ENCODE data around the gene SORCS2. TPM values are rescaled to one million over a fixed set of nuclear protein-coding genes. Genes with fewer than 3 reads are reported as not detected.

The SORCS2 gene
- total and polyA plus RNA-seq, 2 of the 8 experiments (the other 6 are each of a cell fraction or from before 2014, with no cell fraction given) = 0.36 to 1.8 TPM

- Histone ChIP-seq H4K91ac (replicated peaks; ENCODE audit: insufficient read length, low read length) (no peak overlapping the region), H3K4ac (replicated peaks; ENCODE audit: insufficient read length, low read depth, low read length) (no peak overlapping the region), H2AK5ac (ENCODE audit: low read depth, low read length) (no peak overlapping the region), H3K9me3 (ENCODE audit: insufficient read depth in 2 of 2, low read depth in 1 of 2, low read length in 1 of 2) (no peaks in the 10 kb centered on the region), H3K4me2 (ENCODE audit: insufficient read depth in 1 of 2, low read depth in 2 of 2, low read length in 2 of 2) (no peak overlapping the region), H3K18ac (ENCODE audit: extremely low read depth, low read length) (no peak overlapping the region), H3K27me3 (replicated peaks in 1 of 4; ENCODE audit: control insufficient read depth in 3 of 4, extremely low read depth in 1 of 4, insufficient read depth in 3 of 4, low read length in 3 of 4) (no peaks in the 10 kb centered on the region), H3K14ac (ENCODE audit: insufficient read length) (no peak overlapping the region), H3K4me3 (ENCODE audit: extremely low read depth in 1 of 4, insufficient read depth in 2 of 4, low read depth in 3 of 4, low read length in 4 of 4) (no peak overlapping the region), H2BK5ac (ENCODE audit: low read depth, low read length) (no peak overlapping the region), H3K27ac (ENCODE audit: low read depth, low read length) (no peak overlapping the region), H2BK20ac (ENCODE audit: low read length) (no peak overlapping the region), H3K9ac (replicated peaks in 1 of 4; ENCODE audit: extremely low read depth in 1 of 4, low read depth in 3 of 4, low read length in 3 of 4) (no peak overlapping the region), H3K36me3 (ENCODE audit: control insufficient read depth in 2 of 4, insufficient read depth in 4 of 4, low read length in 3 of 4) (no peaks in the 10 kb centered on the region), H3K79me1 (ENCODE audit: low read depth, low read length) (no peaks in the 10 kb centered on the region), H3K23ac (ENCODE audit: insufficient read length) (no peak overlapping the region), H3K4me1 (replicated peaks in 1 of 4; ENCODE audit: control insufficient read depth in 3 of 4, insufficient read depth in 4 of 4, low read length in 3 of 4) (no peaks in the 10 kb centered on the region), H2BK120ac (replicated peaks; ENCODE audit: low read depth, low read length) (no peak overlapping the region), H4K20me1 (replicated peaks in 1 of 2; ENCODE audit: control insufficient read depth in 1 of 2, insufficient read depth in 2 of 2, low read length in 2 of 2) (peaks cover 0 to 1% of the 10 kb centered on the region in 2 experiments), H4K5ac (ENCODE audit: insufficient read length, low read depth, low read length) (no peak overlapping the region), H2BK15ac (ENCODE audit: low read length) (no peak overlapping the region), H2BK12ac (ENCODE audit: low read depth, low read length) (no peak overlapping the region), H3K79me2 (ENCODE audit: control insufficient read depth in 1 of 2, insufficient read depth in 2 of 2, low read length in 2 of 2) (no peaks in the 10 kb centered on the region), H2AFZ (ENCODE audit: low read length) (no peak overlapping the region), H3K23me2 (ENCODE audit: low read depth, low read length) (no peaks in the 10 kb centered on the region), H4K8ac (ENCODE audit: extremely low read depth, insufficient read depth, low read length) (no peak overlapping the region), H3K56ac (replicated peaks; ENCODE audit: insufficient read length, low read depth, low read length) (no peak overlapping the region)
- DNase-seq (ENCODE audit: low read depth in 1 of 2, low spot score in 2 of 2) (no peak), FAIRE-seq (no peak)
- TF ChIP-seq ATF2 (IDR thresholded peaks at IDR 0.05; ENCODE audit: low read length) = no peak
- TF ChIP-seq KDM5A (IDR thresholded peaks at IDR 0.05; ENCODE audit: low read length) = no peak
- no peak for TF ChIP-seq EP300 (IDR thresholded peaks at IDR 0.05; ENCODE audit: borderline replicate concordance in 1 of 2, low read depth in 2 of 2, low read length in 2 of 2)
- no peak for TF ChIP-seq SUZ12 (IDR thresholded peaks at IDR 0.05; ENCODE audit: low read length)
- ChIA-PET POLR2A (ENCODE audit: partially characterized antibody) (interaction anchor here (1.3 kb wide), 1 partner anchor 84 kb away, joined by 3 read pairs; no protein-coding TSS in a partner anchor), CTCF (ENCODE audit: partially characterized antibody) (interaction anchor here (1.0 to 1.5 kb wide), 6 partner anchors 9 to 206 kb away, joined by 3 to 6 read pairs (median 3); no protein-coding TSS in a partner anchor)
- WGBS, 2 experiments (ENCODE audit: extremely low coverage in 1 of 2, insufficient coverage in 1 of 2, insufficient read length in 1 of 2, insufficient replicate concordance in 2 of 2, low coverage in 1 of 2, low lambda C conversion rate in 2 of 2, missing lambda C conversion rate in 1 of 2) = 89% methylated on average over 22 of the region's 22 CpGs; no CpG with 5 or more reads in 1 of the 2 experiments
These were observed 565.4 kb downstream of the SORCS2 start for GRCh38 chr4:7757501-7758471.
